ENCODE measurements around the gene HOOK2. TPM values are rescaled to one million over a fixed set of nuclear protein-coding genes. Genes with fewer than 3 reads are reported as not detected.

Gene HOOK2
- total RNA-seq, 1 experiment from 2014 or later, result 74.2 TPM

GRCh38 chr19:12789904-12790619 is 14.7 kb upstream of the HOOK2 start:
- no TSS peak for BruUV-seq (replicated peaks)
- peaks cover 21% of the 10 kb centered on the region for H3K4me1 Mint-ChIP-seq (ENCODE audit: low read depth, unreplicated experiment)
- no peaks in the 10 kb centered on the region for H3K36me3 ChIP-seq (ENCODE audit: control insufficient read depth, insufficient read depth, low read length)
- peak; percentile 95 to 96 for DNase-seq
- H3K36me3 Mint-ChIP-seq (ENCODE audit: insufficient read depth, unreplicated experiment), result peaks cover 42% of the 10 kb centered on the region
- peak overlapping the region; percentile 40 for H3K4me3 ChIP-seq (ENCODE audit: low read depth, low read length)
- no peak for TF ChIP-seq CTCF (IDR thresholded peaks at IDR 0.05; ENCODE audit: insufficient read depth in 1 of 2, low read depth in 1 of 2, low read length in 1 of 2, severe bottlenecking in 1 of 2, unreplicated experiment in 1 of 2)
- POLR2A ChIA-PET, result interaction anchor here (0.6 to 1.0 kb wide), 3 partner anchors 11 to 83 kb away, joined by 3 to 5 read pairs (median 4); partner anchors contain the start of gene GET3
- H3K4me3 Mint-ChIP-seq (ENCODE audit: unreplicated experiment), result peak overlapping the region; percentile 92
- H3K27ac Mint-ChIP-seq (ENCODE audit: unreplicated experiment), result peak overlapping the region; percentile 83
- H3K9me3 ChIP-seq, result no peaks in the 10 kb centered on the region
- H3K27me3 Mint-ChIP-seq (ENCODE audit: insufficient read depth, unreplicated experiment), result no peaks in the 10 kb centered on the region
- CTCF ChIA-PET, result interaction anchor here (0.5 to 1.5 kb wide), 2 partner anchors 13 to 852 kb away, joined by 3 to 9 read pairs; no protein-coding TSS in a partner anchor
- no peaks in the 10 kb centered on the region for H3K27me3 ChIP-seq (replicated peaks; ENCODE audit: control insufficient read depth, insufficient read depth, low read length)
- H3K9me3 Mint-ChIP-seq (ENCODE audit: unreplicated experiment), result no peaks in the 10 kb centered on the region
- H3K4me1 ChIP-seq, result peaks cover 25% of the 10 kb centered on the region
- intact Hi-C loops (cut with micrococcal nuclease; ENCODE audit: unreplicated experiment), result loop anchor here (1.0 to 5.0 kb wide), 2 partner anchors 8 to 362 kb away; partner anchors contain the start of genes IER2 and STX10

- Mint-ChIP-seq H3K27me3 (ENCODE audit: insufficient read depth, unreplicated experiment) (no peaks in the 10 kb centered on the region), H3K9me3 (ENCODE audit: unreplicated experiment) (no peaks in the 10 kb centered on the region), H3K4me3 (ENCODE audit: unreplicated experiment) (peak overlapping the region; percentile 92), H3K27ac (ENCODE audit: unreplicated experiment) (peak overlapping the region; percentile 90), H3K36me3 (ENCODE audit: insufficient read depth, unreplicated experiment) (peaks cover 39% of the 10 kb centered on the region), H3K4me1 (ENCODE audit: low read depth, unreplicated experiment) (peaks cover 21% of the 10 kb centered on the region)
- no peak for TF ChIP-seq CTCF (IDR thresholded peaks at IDR 0.05; ENCODE audit: insufficient read depth in 1 of 2, low read depth in 1 of 2, low read length in 1 of 2, severe bottlenecking in 1 of 2, unreplicated experiment in 1 of 2)
- peak overlapping the region; percentile 41 for H3K4me3 ChIP-seq (ENCODE audit: low read depth, low read length)
- no peaks in the 10 kb centered on the region for H3K36me3 ChIP-seq (ENCODE audit: control insufficient read depth, insufficient read depth, low read length)
- ChIA-PET CTCF (interaction anchor here (0.5 to 1.5 kb wide), 5 partner anchors 12 to 853 kb away, joined by 3 to 9 read pairs (median 3); partner anchors contain the start of gene HOOK2), POLR2A (interaction anchor here (0.6 to 1.0 kb wide), 4 partner anchors 11 to 84 kb away, joined by 3 to 5 read pairs (median 4); partner anchors contain the start of gene GET3)
- no TSS peak for BruUV-seq (replicated peaks)
- H3K9me3 ChIP-seq, result no peaks in the 10 kb centered on the region
- H3K27me3 ChIP-seq (replicated peaks; ENCODE audit: control insufficient read depth, insufficient read depth, low read length), result no peaks in the 10 kb centered on the region
- peaks cover 33% of the 10 kb centered on the region for H3K4me1 ChIP-seq
- no peak for DNase-seq
- intact Hi-C loops (cut with micrococcal nuclease; ENCODE audit: unreplicated experiment), result no loop called here
Observed at GRCh38 chr19:12789098-12789903, 13.9 kb upstream of the HOOK2 start.

GRCh38 chr19:12788682-12789097 is 13.3 kb upstream of the HOOK2 start:
- DNase-seq, result no peak
- Mint-ChIP-seq H3K27ac (ENCODE audit: unreplicated experiment) (peak overlapping the region; percentile 90), H3K4me1 (ENCODE audit: low read depth, unreplicated experiment) (peaks cover 21% of the 10 kb centered on the region), H3K4me3 (ENCODE audit: unreplicated experiment) (peak overlapping the region; percentile 78), H3K9me3 (ENCODE audit: unreplicated experiment) (no peaks in the 10 kb centered on the region), H3K36me3 (ENCODE audit: insufficient read depth, unreplicated experiment) (peaks cover 34% of the 10 kb centered on the region), H3K27me3 (ENCODE audit: insufficient read depth, unreplicated experiment) (no peaks in the 10 kb centered on the region)
- H3K4me3 ChIP-seq (ENCODE audit: low read depth, low read length), result peak overlapping the region; percentile 41
- no peaks in the 10 kb centered on the region for H3K9me3 ChIP-seq
- POLR2A ChIA-PET, result interaction anchor here (0.9 to 1.0 kb wide), 3 partner anchors 10 to 52 kb away, joined by 3 to 4 read pairs (median 3); partner anchors contain the start of gene GET3
- no peaks in the 10 kb centered on the region for H3K36me3 ChIP-seq (ENCODE audit: control insufficient read depth, insufficient read depth, low read length)
- H3K27me3 ChIP-seq (replicated peaks; ENCODE audit: control insufficient read depth, insufficient read depth, low read length), result no peaks in the 10 kb centered on the region
- no peak for TF ChIP-seq CTCF (IDR thresholded peaks at IDR 0.05; ENCODE audit: insufficient read depth in 1 of 2, low read depth in 1 of 2, low read length in 1 of 2, severe bottlenecking in 1 of 2, unreplicated experiment in 1 of 2)
- peaks cover 39% of the 10 kb centered on the region for H3K4me1 ChIP-seq
- TSS peak; percentile 29 for BruUV-seq (replicated peaks)
- CTCF ChIA-PET, result interaction anchor here (0.6 to 1.5 kb wide), 4 partner anchors 11 to 39 kb away, joined by 3 to 9 read pairs (median 4); partner anchors contain the start of gene HOOK2
- intact Hi-C loops (cut with micrococcal nuclease; ENCODE audit: unreplicated experiment), result no loop called here

Measured in Caco-2 (cell line).